ENCODE results near the gene TTC24. TPM values are rescaled to one million over a fixed set of nuclear protein-coding genes. Genes with fewer than 3 reads are reported as not detected.
"Not testable (repeated sequence)": the region's sequence is repeated elsewhere in the genome, so short reads cannot be mapped to it uniquely, and the experiment has no call there.

Gene TTC24
- polyA plus RNA-seq, 3 donors: 0.14 to 0.31 TPM; not detected in 1

GRCh38 chr1:156627313-156627880, 47.9 kb downstream of the TTC24 start:
- peak overlapping the region in 1 of 7 donors; percentile 40 for H3K27ac Mint-ChIP-seq
- H3K9me3 Mint-ChIP-seq: peaks cover 0 to 9% (median 5%) of the 10 kb centered on the region in 7 donors
- no peak overlapping the region for H3K4me3 ChIP-seq (replicated peaks in 1 of 3; ENCODE audit: low read depth in 2 of 3, low read length in 3 of 3)
- TF ChIP-seq, protein P1, sequence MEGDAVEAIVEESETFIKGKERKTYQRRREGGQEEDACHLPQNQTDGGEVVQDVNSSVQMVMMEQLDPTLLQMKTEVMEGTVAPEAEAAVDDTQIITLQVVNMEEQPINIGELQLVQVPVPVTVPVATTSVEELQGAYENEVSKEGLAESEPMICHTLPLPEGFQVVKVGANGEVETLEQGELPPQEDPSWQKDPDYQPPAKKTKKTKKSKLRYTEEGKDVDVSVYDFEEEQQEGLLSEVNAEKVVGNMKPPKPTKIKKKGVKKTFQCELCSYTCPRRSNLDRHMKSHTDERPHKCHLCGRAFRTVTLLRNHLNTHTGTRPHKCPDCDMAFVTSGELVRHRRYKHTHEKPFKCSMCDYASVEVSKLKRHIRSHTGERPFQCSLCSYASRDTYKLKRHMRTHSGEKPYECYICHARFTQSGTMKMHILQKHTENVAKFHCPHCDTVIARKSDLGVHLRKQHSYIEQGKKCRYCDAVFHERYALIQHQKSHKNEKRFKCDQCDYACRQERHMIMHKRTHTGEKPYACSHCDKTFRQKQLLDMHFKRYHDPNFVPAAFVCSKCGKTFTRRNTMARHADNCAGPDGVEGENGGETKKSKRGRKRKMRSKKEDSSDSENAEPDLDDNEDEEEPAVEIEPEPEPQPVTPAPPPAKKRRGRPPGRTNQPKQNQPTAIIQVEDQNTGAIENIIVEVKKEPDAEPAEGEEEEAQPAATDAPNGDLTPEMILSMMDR (IDR thresholded peaks at IDR 0.05): peak; percentile 76
- no peak overlapping the region for H3K27ac ChIP-seq (ENCODE audit: low read depth in 1 of 2, low read length in 2 of 2)
- peaks cover 62 to 91% (median 87%) of the 10 kb centered on the region in 3 donors for H3K27me3 Mint-ChIP-seq (ENCODE audit: low read depth in 3 of 3)
- H3K36me3 Mint-ChIP-seq: peaks cover 0 to 2% of the 10 kb centered on the region in 2 donors
- H3K4me3 Mint-ChIP-seq: peak overlapping the region in 1 of 2 donors; percentile 48
- peaks cover 10% of the 10 kb centered on the region for H3K4me1 Mint-ChIP-seq
- peaks cover 47 to 75% of the 10 kb centered on the region in 2 donors for H3K27me3 ChIP-seq (ENCODE audit: control insufficient read depth in 2 of 2, insufficient read depth in 2 of 2, low read length in 2 of 2)
- peaks cover 14 to 22% of the 10 kb centered on the region in 2 donors for H3K4me1 ChIP-seq (ENCODE audit: control insufficient read depth in 1 of 2, insufficient read depth in 2 of 2, low read length in 2 of 2)
- intact Hi-C loops (cut with micrococcal nuclease): loop anchor here (2.0 to 10.0 kb wide), 5 partner anchors 29 to 100 kb away; partner anchors contain the start of genes NES (in 2 of the 2), ISG20L2 (in 1 of the 2) and METTL25B (in 1 of the 2)
- peak; percentile 16 to 38 (median 37) for DNase-seq
- no peaks in the 10 kb centered on the region for H3K79me2 ChIP-seq (ENCODE audit: insufficient read depth, low read length)
- H2AFZ ChIP-seq (ENCODE audit: insufficient read depth, low read depth, low read length, poor library complexity, severe bottlenecking): no peak overlapping the region
- no peak overlapping the region for H3K9ac ChIP-seq (ENCODE audit: insufficient read depth, low read length, poor library complexity, severe bottlenecking)
- no peak overlapping the region for H3K4me2 ChIP-seq (replicated peaks; ENCODE audit: extremely low read depth, low read length, poor library complexity, severe bottlenecking)
- H3K36me3 ChIP-seq (replicated peaks in 1 of 2; ENCODE audit: control insufficient read depth in 1 of 2, insufficient read depth in 2 of 2, low read length in 2 of 2): no peaks in the 10 kb centered on the region
- 100% methylated on average over 1 of the region's 2 CpGs for WGBS (ENCODE audit: insufficient coverage)
- no peaks in the 10 kb centered on the region for H4K20me1 ChIP-seq (ENCODE audit: insufficient read depth, low read length)
- peaks cover 0 to 8% of the 10 kb centered on the region in 2 donors for H3K9me3 ChIP-seq (replicated peaks in 1 of 2; ENCODE audit: control insufficient read depth in 1 of 2, insufficient read depth in 1 of 2, low read length in 2 of 2)

- H3K4me3 Mint-ChIP-seq: peak overlapping the region in 1 of 2 donors; percentile 48
- H3K27me3 Mint-ChIP-seq (ENCODE audit: low read depth in 3 of 3): peaks cover 57 to 82% (median 70%) of the 10 kb centered on the region in 3 donors
- TF ChIP-seq, protein P1 (IDR thresholded peaks at IDR 0.05): no peak
- Histone ChIP-seq H3K27ac (ENCODE audit: low read depth in 1 of 2, low read length in 2 of 2) (no peak overlapping the region), H3K9me3 (replicated peaks in 1 of 2; ENCODE audit: control insufficient read depth in 1 of 2, insufficient read depth in 1 of 2, low read length in 2 of 2) (no peaks in the 10 kb centered on the region), H3K79me2 (ENCODE audit: insufficient read depth, low read length) (no peaks in the 10 kb centered on the region), H3K4me3 (replicated peaks in 1 of 3; ENCODE audit: low read depth in 2 of 3, low read length in 3 of 3) (no peak overlapping the region), H3K9ac (ENCODE audit: insufficient read depth, low read length, poor library complexity, severe bottlenecking) (no peak overlapping the region), H3K4me2 (replicated peaks; ENCODE audit: extremely low read depth, low read length, poor library complexity, severe bottlenecking) (no peak overlapping the region), H4K20me1 (ENCODE audit: insufficient read depth, low read length) (no peaks in the 10 kb centered on the region), H3K27me3 (ENCODE audit: control insufficient read depth in 2 of 2, insufficient read depth in 2 of 2, low read length in 2 of 2) (peaks cover 43 to 70% of the 10 kb centered on the region in 2 donors), H3K4me1 (ENCODE audit: control insufficient read depth in 1 of 2, insufficient read depth in 2 of 2, low read length in 2 of 2) (peaks cover 7 to 10% of the 10 kb centered on the region in 2 donors), H2AFZ (ENCODE audit: insufficient read depth, low read depth, low read length, poor library complexity, severe bottlenecking) (no peak overlapping the region), H3K36me3 (replicated peaks in 1 of 2; ENCODE audit: control insufficient read depth in 1 of 2, insufficient read depth in 2 of 2, low read length in 2 of 2) (no peaks in the 10 kb centered on the region)
- WGBS (ENCODE audit: insufficient coverage): no CpG with 5 or more reads among the region's 8 CpGs
- H3K36me3 Mint-ChIP-seq: peaks cover 0 to 2% of the 10 kb centered on the region in 2 donors
- no peak for DNase-seq
- intact Hi-C loops (cut with micrococcal nuclease): loop anchor here (5.0 to 10.0 kb wide), 4 partner anchors 45 to 97 kb away; partner anchors contain the start of genes NES (in 2 of the 2), ISG20L2 (in 1 of the 2) and METTL25B (in 1 of the 2)
- no peak overlapping the region for H3K27ac Mint-ChIP-seq
- H3K4me1 Mint-ChIP-seq: peaks cover 6% of the 10 kb centered on the region
- H3K9me3 Mint-ChIP-seq: peaks cover 0 to 5% (median 2%) of the 10 kb centered on the region in 7 donors
Measured at GRCh38 chr1:156629823-156630449, 50.4 kb downstream of the TTC24 start.

- peak overlapping the region in 1 of 2 donors; percentile 65 for H3K4me3 Mint-ChIP-seq
- H2AFZ ChIP-seq (ENCODE audit: insufficient read depth, low read depth, low read length, poor library complexity, severe bottlenecking); intact Hi-C loops (cut with micrococcal nuclease); H3K36me3 ChIP-seq (replicated peaks in 1 of 2; ENCODE audit: control insufficient read depth in 1 of 2, insufficient read depth in 2 of 2, low read length in 2 of 2); H3K9ac ChIP-seq (ENCODE audit: insufficient read depth, low read length, poor library complexity, severe bottlenecking); H3K79me2 ChIP-seq (ENCODE audit: insufficient read depth, low read length); H3K4me3 ChIP-seq (replicated peaks in 1 of 3; ENCODE audit: low read depth in 2 of 3, low read length in 3 of 3); H3K4me2 ChIP-seq (replicated peaks; ENCODE audit: extremely low read depth, low read length, poor library complexity, severe bottlenecking); H4K20me1 ChIP-seq (ENCODE audit: insufficient read depth, low read length); H3K4me1 ChIP-seq (ENCODE audit: control insufficient read depth in 1 of 2, insufficient read depth in 2 of 2, low read length in 2 of 2); H3K9me3 Mint-ChIP-seq; H3K36me3 Mint-ChIP-seq; DNase-seq; H3K27ac Mint-ChIP-seq; H3K27ac ChIP-seq (ENCODE audit: low read depth in 1 of 2, low read length in 2 of 2); H3K4me1 Mint-ChIP-seq; H3K9me3 ChIP-seq (replicated peaks in 1 of 2; ENCODE audit: control insufficient read depth in 1 of 2, insufficient read depth in 1 of 2, low read length in 2 of 2): not testable (repeated sequence)
- WGBS (ENCODE audit: insufficient coverage): 80% methylated on average over 1 of the region's 9 CpGs
- peaks cover 35 to 67% of the 10 kb centered on the region in 2 donors for H3K27me3 ChIP-seq (ENCODE audit: control insufficient read depth in 2 of 2, insufficient read depth in 2 of 2, low read length in 2 of 2)
- peaks cover 46 to 78% (median 60%) of the 10 kb centered on the region in 3 donors for H3K27me3 Mint-ChIP-seq (ENCODE audit: low read depth in 3 of 3)
Measured at GRCh38 chr1:156631152-156631551, 51.6 kb downstream of the TTC24 start.
